Neural progenitor cell (in vitro differentiated cells): ENCODE data around the gene PRKCD.

ENCODE experiments used
- CTCF ChIP-seq: fragments of 200-600 bp; sonication (generic); IDR thresholded peaks from 2 replicates; pipeline ENCODE4 v1.5.1; 2017; ENCODE audit warnings: antibody characterized with exemption, mild to moderate bottlenecking
- EZH2 ChIP-seq: fragments of 200-600 bp; sonication (generic); IDR thresholded peaks from 2 replicates; pipeline ENCODE4 v1.6.1; 2017; ENCODE audit warnings: antibody characterized with exemption, mild to moderate bottlenecking, moderate library complexity
- EZH2phosphoT487 ChIP-seq: fragments of 200-600 bp; sonication (generic); IDR thresholded peaks from 2 replicates; pipeline ENCODE4 v1.6.1; 2017; ENCODE audit warnings: antibody characterized with exemption

GRCh38 chr3:53199834-53200233, 38.8 kb downstream of the PRKCD start:
- TF ChIP-seq CTCF (no peak), EZH2 (no peak), EZH2phosphoT487 (no peak)
